Stromal cell of bone marrow (primary cell): Measurements from ENCODE around the gene ANKRD55.
"Not testable (repeated sequence)": the region's sequence is repeated elsewhere in the genome, so short reads cannot be mapped to it uniquely, and the experiment has no call there.

Source experiments
- DNase-seq: peaks from one replicate; pipeline ENCODE4 v3.0.0-alpha.2; 2012; ENCODE audit warnings: low read depth

Gene ANKRD55

GRCh38 chr5:56102207-56102606 is 130.9 kb downstream of the ANKRD55 start:
- not testable (repeated sequence) for DNase-seq

GRCh38 chr5:56101180-56101579 is 131.9 kb downstream of the ANKRD55 start:
- DNase-seq: no peak

- no peak for DNase-seq
These were observed 132.5 kb downstream of the ANKRD55 start for GRCh38 chr5:56100439-56101176.

- DNase-seq: peak; percentile 45
These were observed 133.8 kb downstream of the ANKRD55 start for GRCh38 chr5:56099346-56099745.

- DNase-seq: no peak
These were observed 136.1 kb downstream of the ANKRD55 start for GRCh38 chr5:56097055-56097454.

- DNase-seq: no peak
These were observed 137.5 kb downstream of the ANKRD55 start for GRCh38 chr5:56095579-56096102.

GRCh38 chr5:56094579-56095361 is 138.4 kb downstream of the ANKRD55 start:
- DNase-seq: no peak

- DNase-seq: no peak
These were observed 139.2 kb downstream of the ANKRD55 start for GRCh38 chr5:56093970-56094369.

- DNase-seq: no peak
These were observed 141.0 kb downstream of the ANKRD55 start for GRCh38 chr5:56092115-56092514.

GRCh38 chr5:56091664-56092063 is 141.5 kb downstream of the ANKRD55 start:
- DNase-seq: no peak

- DNase-seq: no peak
These were observed 142.2 kb downstream of the ANKRD55 start for GRCh38 chr5:56090793-56091460.

GRCh38 chr5:56088967-56089829 is 143.9 kb downstream of the ANKRD55 start:
- DNase-seq: peak; percentile 78

GRCh38 chr5:56088431-56088949 is 144.6 kb downstream of the ANKRD55 start:
- DNase-seq: no peak

- DNase-seq: no peak
These were observed 147.9 kb downstream of the ANKRD55 start for GRCh38 chr5:56085193-56085592.

GRCh38 chr5:56083286-56083854 is 149.8 kb downstream of the ANKRD55 start:
- DNase-seq: no peak

GRCh38 chr5:56081053-56081642 is 152.0 kb downstream of the ANKRD55 start:
- DNase-seq: not testable (repeated sequence)

GRCh38 chr5:56080375-56081052 is 152.6 kb downstream of the ANKRD55 start:
- DNase-seq: no peak

- not testable (repeated sequence) for DNase-seq
These were observed 154.0 kb downstream of the ANKRD55 start for GRCh38 chr5:56079157-56079500.

- DNase-seq: peak; percentile 63
These were observed 154.6 kb downstream of the ANKRD55 start for GRCh38 chr5:56078278-56079156.
